Hepatocyte (in vitro differentiated cells): ENCODE results near the gene RECK. TPM values are rescaled to one million over a fixed set of nuclear protein-coding genes. Genes with fewer than 3 reads are reported as not detected.

Source experiments
- DNase-seq: peaks from one replicate; pipeline ENCODE4 v3.0.0-alpha.2; 2016; ENCODE audit warnings: low spot score
- H2AFZ ChIP-seq: fragments of 200-600 bp; sonication (generic); 2 replicates; pipeline ENCODE4 v1.6.0; 2016; ENCODE audit warnings: antibody characterized with exemption, mild to moderate bottlenecking
- H3K27ac ChIP-seq: fragments of 200-600 bp; sonication (generic); 2 replicates; pipeline ENCODE4 v1.5.1; 2016; ENCODE audit warnings: mild to moderate bottlenecking
- H3K27me3 ChIP-seq: fragments of 200-600 bp; sonication (generic); 2 replicates; pipeline ENCODE4 v1.6.1; 2016
- H3K36me3 ChIP-seq: fragments of 200-600 bp; sonication (generic); replicated peaks from 2 replicates; pipeline ENCODE4 v1.5.1; 2016; ENCODE audit warnings: low read depth; ENCODE audit not compliant: insufficient read depth
- H3K4me1 ChIP-seq: fragments of 200-600 bp; sonication (generic); 2 replicates; pipeline ENCODE4 v1.5.1; 2016; ENCODE audit warnings: mild to moderate bottlenecking, moderate library complexity; ENCODE audit not compliant: insufficient read depth
- H3K4me2 ChIP-seq: fragments of 200-600 bp; sonication (generic); 2 replicates; pipeline ENCODE4 v1.6.0; 2016
- H3K4me3 ChIP-seq: fragments of 200-600 bp; sonication (generic); 2 replicates; pipeline ENCODE4 v1.5.1; 2016; ENCODE audit warnings: mild to moderate bottlenecking
- H3K79me2 ChIP-seq: fragments of 200-600 bp; sonication (generic); 2 replicates; pipeline ENCODE4 v1.6.0; 2017; ENCODE audit warnings: mild to moderate bottlenecking
- H3K9me2 ChIP-seq: fragments of 200-600 bp; sonication (generic); replicated peaks from 2 replicates; pipeline ENCODE4 v1.6.0; 2017; ENCODE audit warnings: mild to moderate bottlenecking; ENCODE audit not compliant: insufficient read depth
- H3K9me3 ChIP-seq: fragments of 200-600 bp; sonication (generic); 2 replicates; pipeline ENCODE4 v1.5.1; 2016; ENCODE audit warnings: low read depth, mild to moderate bottlenecking
- H4K20me1 ChIP-seq: fragments of 200-600 bp; sonication (generic); 2 replicates; pipeline ENCODE4 v1.6.0; 2016; ENCODE audit warnings: mild to moderate bottlenecking; ENCODE audit not compliant: insufficient read depth, poor library complexity, severe bottlenecking
- CTCF ChIP-seq: fragments of 200-600 bp; sonication (generic); IDR thresholded peaks from 2 replicates; pipeline ENCODE4 v1.5.1; 2016; ENCODE audit warnings: antibody characterized with exemption, mild to moderate bottlenecking; ENCODE audit not compliant: poor library complexity
- EZH2 ChIP-seq: fragments of 200-600 bp; sonication (generic); IDR thresholded peaks from 2 replicates; pipeline ENCODE4 v1.6.1; 2016; ENCODE audit warnings: antibody characterized with exemption, mild to moderate bottlenecking, borderline replicate concordance
- EZH2phosphoT487 ChIP-seq: fragments of 200-600 bp; sonication (generic); IDR thresholded peaks from one replicate; pipeline ENCODE4 v1.6.1; 2018; ENCODE audit warnings: antibody characterized with exemption, mild to moderate bottlenecking, low read depth, moderate library complexity; ENCODE audit not compliant: unreplicated experiment, severe bottlenecking
- WGBS: methylation state at CpG from one replicate; pipeline ENCODE4 v1.1.6; 2016; ENCODE audit warnings: low lambda C conversion rate; ENCODE audit errors: missing lambda C conversion rate; 5-methylcytosine and 5-hydroxymethylcytosine counted together
- polyA plus RNA-seq: library from polyadenylated mRNA; unstranded; fragments of >200 nt; fragmentation: Nextera tagmentation; extraction: Ambion mirVana; gene quantifications from 2 replicates; pipeline ENCODE4 v1.2.1, GENCODE V29; 2016
- total RNA-seq: library from RNA; depleted of rRNA; stranded (reverse); fragments of >200 nt; gene quantifications from 2 replicates; pipeline ENCODE4 v1.2.3, GENCODE V29; 2014

The RECK gene
- total and polyA plus RNA-seq, 2 experiments from 2014 or later, result 13.5 to 15.3 TPM

- H3K4me1 ChIP-seq, result no peaks in the 10 kb centered on the region
- no peak overlapping the region for H3K4me2 ChIP-seq
- no peaks in the 10 kb centered on the region for H3K79me2 ChIP-seq
- peaks cover 12% of the 10 kb centered on the region for H3K27me3 ChIP-seq
- no peak for DNase-seq
- no peaks in the 10 kb centered on the region for H3K9me3 ChIP-seq
- H3K27ac ChIP-seq, result no peak overlapping the region
- no peaks in the 10 kb centered on the region for H3K9me2 ChIP-seq
- H2AFZ ChIP-seq, result no peak overlapping the region
- WGBS, result 93% methylated on average over 2 of the region's 2 CpGs
- no peak for TF ChIP-seq EZH2
- TF ChIP-seq EZH2phosphoT487, result no peak
- TF ChIP-seq CTCF, result no peak
- H3K36me3 ChIP-seq, result no peaks in the 10 kb centered on the region
- no peak overlapping the region for H3K4me3 ChIP-seq
- H4K20me1 ChIP-seq, result no peaks in the 10 kb centered on the region
These were observed 28.9 kb upstream of the RECK start for GRCh38 chr9:36007852-36008251.

GRCh38 chr9:36008774-36009300, 27.9 kb upstream of the RECK start:
- H3K27me3 ChIP-seq, result peaks cover 12% of the 10 kb centered on the region
- no peaks in the 10 kb centered on the region for H3K9me3 ChIP-seq
- no peaks in the 10 kb centered on the region for H4K20me1 ChIP-seq
- no peaks in the 10 kb centered on the region for H3K4me1 ChIP-seq
- no peak overlapping the region for H3K4me2 ChIP-seq
- H3K4me3 ChIP-seq, result no peak overlapping the region
- no peak for TF ChIP-seq EZH2
- TF ChIP-seq EZH2phosphoT487, result no peak
- TF ChIP-seq CTCF, result peak; percentile 93
- H2AFZ ChIP-seq, result no peak overlapping the region
- H3K27ac ChIP-seq, result no peak overlapping the region
- 9% methylated on average over 11 of the region's 11 CpGs for WGBS
- no peaks in the 10 kb centered on the region for H3K36me3 ChIP-seq
- H3K79me2 ChIP-seq, result no peaks in the 10 kb centered on the region
- H3K9me2 ChIP-seq, result no peaks in the 10 kb centered on the region
- peak; percentile 75 for DNase-seq

GRCh38 chr9:36011379-36011778, 25.3 kb upstream of the RECK start:
- no peak for DNase-seq
- H3K4me2 ChIP-seq, result no peak overlapping the region
- no peaks in the 10 kb centered on the region for H4K20me1 ChIP-seq
- H3K9me3 ChIP-seq, result no peaks in the 10 kb centered on the region
- H3K27me3 ChIP-seq, result peaks cover 12% of the 10 kb centered on the region
- H3K9me2 ChIP-seq, result no peaks in the 10 kb centered on the region
- H3K4me1 ChIP-seq, result no peaks in the 10 kb centered on the region
- TF ChIP-seq EZH2, result no peak
- no peak for TF ChIP-seq CTCF
- no peak for TF ChIP-seq EZH2phosphoT487
- no peak overlapping the region for H3K27ac ChIP-seq
- H3K79me2 ChIP-seq, result no peaks in the 10 kb centered on the region
- 65% methylated on average over 3 of the region's 3 CpGs for WGBS
- H3K4me3 ChIP-seq, result no peak overlapping the region
- H2AFZ ChIP-seq, result no peak overlapping the region
- no peaks in the 10 kb centered on the region for H3K36me3 ChIP-seq
